Ascending aorta (tissue), 2 donors: Measurements from ENCODE around the gene PDE4B. TPM values are rescaled to one million over a fixed set of nuclear protein-coding genes. Genes with fewer than 3 reads are reported as not detected.
A peak's percentile ranks its signal among the peaks of the same experiment; 100 is the strongest.

ENCODE experiments used
- DNase-seq, 2 donors: peaks; one replicate each; pipeline ENCODE4 v3.0.0-alpha.2; 2019; ENCODE audit warnings: low spot score in 2 of 2
- H3K27ac ChIP-seq, 2 donors: fragments of 200-600 bp; sonication (generic); one replicate each; pipeline ENCODE4 v1.5.1; 2016 to 2017; ENCODE audit warnings: mild to moderate bottlenecking in 1 of 2
- H3K27me3 ChIP-seq: fragments of 200-600 bp; sonication (generic); one replicate; pipeline ENCODE4 v1.5.1; 2017
- H3K36me3 ChIP-seq, 2 donors: fragments of 200-600 bp; sonication (generic); one replicate each; pipeline ENCODE4 v1.5.1; 2016
- H3K4me1 ChIP-seq, 2 donors: fragments of 200-600 bp; sonication (generic); one replicate each; pipeline ENCODE4 v1.5.1; 2016 to 2017; ENCODE audit warnings: mild to moderate bottlenecking in 1 of 2
- H3K4me3 ChIP-seq, 2 donors: fragments of 200-600 bp; sonication (generic); one replicate each; pipeline ENCODE4 v1.5.1; 2016 to 2017; ENCODE audit warnings: mild to moderate bottlenecking in 1 of 2
- H3K9me3 ChIP-seq, 2 donors: fragments of 200-600 bp; sonication (generic); one replicate each; pipeline ENCODE4 v1.5.1; 2016
- intact Hi-C: fragments of 100-400 bp; cut with DNase I; formaldehyde crosslinking; loops from one replicate; pipeline ENCODE4 v1.15.1; 2023
- total RNA-seq: library from RNA; depleted of rRNA; stranded (reverse); fragments of >200 nt; gene quantifications from one replicate; pipeline ENCODE4 v1.1.0, GENCODE V29; 2016
- TF ChIP-seq, protein P1 (sequence below), 3 experiments: fragments of 200-600 bp in 2 of 3; fragments of 450-650 bp in 1 of 3; sonication (generic) in 2 of 3; IDR thresholded peaks; one replicate each; pipeline ENCODE4 v1.5.1; 2016 to 2019; ENCODE audit warnings: antibody characterized with exemption in 3 of 3, mild to moderate bottlenecking in 1 of 3, moderate library complexity in 1 of 3

Gene PDE4B
- total RNA-seq, 1 donor from 2014 or later, result 4.5 TPM

DNA sequence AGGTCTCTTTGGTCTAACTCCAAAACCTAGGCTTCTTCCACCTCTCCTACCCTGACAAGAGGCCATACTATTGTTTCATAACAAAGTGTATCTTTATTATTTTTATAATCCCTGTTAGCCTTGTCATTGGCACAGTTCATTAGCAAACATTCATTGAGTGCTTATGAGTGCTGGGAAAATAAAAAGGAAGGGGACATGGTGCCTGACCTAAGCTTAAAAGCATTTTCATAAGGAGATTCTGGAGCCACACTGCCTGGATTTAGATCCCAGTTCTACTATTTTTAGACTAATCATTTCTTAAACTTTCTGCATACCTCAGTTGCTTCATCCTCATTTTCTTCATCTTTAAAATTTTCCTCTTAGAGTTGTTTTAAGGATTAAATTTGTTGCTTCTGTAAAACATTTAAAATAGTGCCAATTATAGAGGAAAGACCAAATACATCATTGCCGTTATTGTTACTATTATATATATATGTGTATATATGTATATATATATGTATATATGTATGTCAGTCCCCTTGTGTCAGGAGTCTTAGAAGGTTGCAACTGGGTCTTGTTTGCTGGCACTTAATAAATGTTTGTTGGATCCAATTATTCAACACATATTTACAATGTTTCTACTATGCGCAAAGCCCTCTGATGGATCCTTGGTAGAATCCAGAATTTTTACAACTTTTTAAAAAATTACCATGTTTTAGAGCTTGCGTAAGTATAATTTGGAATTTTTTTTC lies 490.4 kb downstream of the PDE4B start:
- no peaks in the 10 kb centered on the region for H3K9me3 ChIP-seq
- peak overlapping the region; percentile 55 to 57 for H3K27ac ChIP-seq
- no peak overlapping the region for H3K4me3 ChIP-seq
- H3K27me3 ChIP-seq, result no peaks in the 10 kb centered on the region
- TF ChIP-seq, protein P1, sequence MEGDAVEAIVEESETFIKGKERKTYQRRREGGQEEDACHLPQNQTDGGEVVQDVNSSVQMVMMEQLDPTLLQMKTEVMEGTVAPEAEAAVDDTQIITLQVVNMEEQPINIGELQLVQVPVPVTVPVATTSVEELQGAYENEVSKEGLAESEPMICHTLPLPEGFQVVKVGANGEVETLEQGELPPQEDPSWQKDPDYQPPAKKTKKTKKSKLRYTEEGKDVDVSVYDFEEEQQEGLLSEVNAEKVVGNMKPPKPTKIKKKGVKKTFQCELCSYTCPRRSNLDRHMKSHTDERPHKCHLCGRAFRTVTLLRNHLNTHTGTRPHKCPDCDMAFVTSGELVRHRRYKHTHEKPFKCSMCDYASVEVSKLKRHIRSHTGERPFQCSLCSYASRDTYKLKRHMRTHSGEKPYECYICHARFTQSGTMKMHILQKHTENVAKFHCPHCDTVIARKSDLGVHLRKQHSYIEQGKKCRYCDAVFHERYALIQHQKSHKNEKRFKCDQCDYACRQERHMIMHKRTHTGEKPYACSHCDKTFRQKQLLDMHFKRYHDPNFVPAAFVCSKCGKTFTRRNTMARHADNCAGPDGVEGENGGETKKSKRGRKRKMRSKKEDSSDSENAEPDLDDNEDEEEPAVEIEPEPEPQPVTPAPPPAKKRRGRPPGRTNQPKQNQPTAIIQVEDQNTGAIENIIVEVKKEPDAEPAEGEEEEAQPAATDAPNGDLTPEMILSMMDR (IDR thresholded peaks at IDR 0.05), result no peak
- intact Hi-C loops, result no loop called here
- peaks cover 5 to 22% of the 10 kb centered on the region in 2 donors for H3K4me1 ChIP-seq
- H3K36me3 ChIP-seq, result no peaks in the 10 kb centered on the region
- DNase-seq, result no peak

GRCh38 chr1:66283622-66284041 lies 490.9 kb downstream of the PDE4B start:
- no peak overlapping the region for H3K4me3 ChIP-seq
- no peaks in the 10 kb centered on the region for H3K27me3 ChIP-seq
- H3K4me1 ChIP-seq, result peaks cover 2 to 18% of the 10 kb centered on the region in 2 donors
- TF ChIP-seq, protein P1 (IDR thresholded peaks at IDR 0.05), result no peak
- no peaks in the 10 kb centered on the region for H3K36me3 ChIP-seq
- H3K27ac ChIP-seq, result no peak overlapping the region
- DNase-seq, result no peak
- H3K9me3 ChIP-seq, result no peaks in the 10 kb centered on the region
- intact Hi-C loops, result no loop called here

DNA sequence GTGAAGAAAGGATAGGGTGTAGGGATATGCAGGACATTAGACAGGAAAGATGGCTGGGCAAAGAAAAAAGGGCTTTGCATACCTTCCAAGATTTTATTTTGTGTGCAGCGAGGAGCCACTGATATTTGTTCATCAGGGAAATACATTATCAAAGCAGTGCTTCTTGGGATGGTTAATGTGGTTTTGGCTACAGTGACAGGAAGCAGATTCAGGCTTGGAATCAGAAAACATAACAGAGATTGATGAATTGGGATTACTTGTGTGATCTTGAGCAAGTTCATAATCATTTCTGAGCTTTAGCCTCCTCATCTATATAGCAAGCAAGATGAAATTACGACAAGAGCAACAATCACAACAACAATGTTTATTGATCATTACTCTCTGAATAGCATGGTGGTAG lies 492.1 kb downstream of the PDE4B start:
- TF ChIP-seq, protein P1 (IDR thresholded peaks at IDR 0.05), result no peak
- H3K9me3 ChIP-seq, result no peaks in the 10 kb centered on the region
- DNase-seq, result no peak
- H3K36me3 ChIP-seq, result no peaks in the 10 kb centered on the region
- intact Hi-C loops, result no loop called here
- H3K27me3 ChIP-seq, result no peaks in the 10 kb centered on the region
- H3K4me3 ChIP-seq, result no peak overlapping the region
- H3K4me1 ChIP-seq, result peaks cover 0 to 18% of the 10 kb centered on the region in 2 donors
- no peak overlapping the region for H3K27ac ChIP-seq

DNA sequence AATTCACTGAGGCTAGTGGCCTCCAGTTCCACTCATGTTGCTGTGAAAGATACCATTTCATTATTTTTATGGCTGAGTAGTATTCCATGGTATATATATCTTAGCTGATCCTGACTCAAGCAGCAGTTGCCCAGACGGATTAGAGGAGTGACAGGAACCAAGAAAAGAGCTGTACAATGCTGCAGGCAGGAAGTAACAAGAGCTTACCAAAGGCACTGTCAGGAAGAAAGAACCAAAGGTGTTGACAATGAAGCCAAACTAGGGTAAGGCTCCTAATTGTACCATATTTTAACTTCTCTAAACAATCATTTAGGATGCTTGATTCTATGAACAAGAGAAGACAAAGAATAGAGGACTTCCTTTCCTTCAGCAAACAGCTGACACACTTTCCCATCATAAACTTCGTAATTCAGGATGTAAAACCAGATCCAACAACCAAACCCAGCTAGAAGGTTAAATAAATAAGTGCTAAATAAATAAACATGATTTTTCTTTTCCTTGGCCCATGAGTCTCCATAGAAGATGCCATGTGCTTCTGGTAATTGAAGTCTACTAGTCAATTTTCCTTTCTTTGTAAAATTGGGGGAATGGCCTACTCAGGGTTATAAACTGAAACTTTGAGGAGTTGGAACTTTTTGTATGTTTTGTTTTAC lies 493.0 kb downstream of the PDE4B start:
- Histone ChIP-seq H3K27ac (no peak overlapping the region), H3K4me1 (peaks cover 0 to 18% of the 10 kb centered on the region in 2 donors), H3K27me3 (no peaks in the 10 kb centered on the region), H3K36me3 (no peaks in the 10 kb centered on the region), H3K9me3 (no peaks in the 10 kb centered on the region), H3K4me3 (no peak overlapping the region)
- DNase-seq, result no peak
- intact Hi-C loops, result no loop called here
- TF ChIP-seq, protein P1 (IDR thresholded peaks at IDR 0.05), result no peak

DNA sequence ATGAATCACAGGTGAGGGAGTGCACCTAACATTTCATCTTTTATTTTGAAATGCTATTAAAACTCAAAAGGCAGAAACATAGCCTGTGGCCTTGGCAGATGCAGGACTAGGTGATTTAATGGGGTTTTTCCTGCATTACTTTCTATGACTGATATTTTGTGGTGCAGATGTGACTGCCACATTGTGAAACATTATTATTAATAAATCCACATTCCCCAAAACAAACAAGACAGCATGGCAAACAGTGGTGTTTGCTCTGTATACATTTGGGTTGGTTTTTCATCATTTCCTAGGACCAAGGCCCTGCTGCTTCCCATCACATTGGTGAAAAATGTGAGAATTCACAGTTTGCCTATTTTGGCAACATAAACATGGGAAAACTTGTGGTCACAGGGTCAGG lies 493.6 kb downstream of the PDE4B start:
- TF ChIP-seq, protein P1 (IDR thresholded peaks at IDR 0.05), result no peak
- no peak overlapping the region for H3K27ac ChIP-seq
- H3K36me3 ChIP-seq, result no peaks in the 10 kb centered on the region
- intact Hi-C loops, result no loop called here
- no peak for DNase-seq
- H3K27me3 ChIP-seq, result no peaks in the 10 kb centered on the region
- peaks cover 0 to 13% of the 10 kb centered on the region in 2 donors for H3K4me1 ChIP-seq
- H3K4me3 ChIP-seq, result no peak overlapping the region
- no peaks in the 10 kb centered on the region for H3K9me3 ChIP-seq
